Mesothelial cell of epicardium (in vitro differentiated cells): Measurements from ENCODE around the gene SCUBE2. TPM values are rescaled to one million over a fixed set of nuclear protein-coding genes. Genes with fewer than 3 reads are reported as not detected.

Experiments
- DNase-seq, 2 experiments: peaks; one replicate each; pipeline ENCODE4 v3.0.0; 2021; ENCODE audit warnings: low spot score in 2 of 2; ENCODE audit not compliant: unreplicated experiment in 2 of 2
- H3K27ac Mint-ChIP-seq: 2 replicates; pipeline ENCODE4 v1.8.0; 2021; ENCODE audit warnings: mixed read lengths
- H3K27me3 Mint-ChIP-seq: 2 replicates; pipeline ENCODE4 v1.8.0; 2021; ENCODE audit warnings: low read depth, mixed read lengths
- H3K36me3 Mint-ChIP-seq: 2 replicates; pipeline ENCODE4 v1.8.0; 2021; ENCODE audit warnings: mixed read lengths
- H3K4me1 Mint-ChIP-seq: 2 replicates; pipeline ENCODE4 v1.8.0; 2021; ENCODE audit warnings: mixed read lengths
- H3K4me3 Mint-ChIP-seq: 2 replicates; pipeline ENCODE4 v1.8.0; 2021; ENCODE audit warnings: mild to moderate bottlenecking, moderate library complexity, mixed read lengths
- H3K9me3 Mint-ChIP-seq: 2 replicates; pipeline ENCODE4 v1.8.0; 2021; ENCODE audit warnings: mixed read lengths
- CTCF ChIP-seq: fragments of 200-600 bp; sonication (generic); IDR thresholded peaks from one replicate; pipeline ENCODE4 v1.5.0; 2021; ENCODE audit warnings: antibody characterized with exemption; ENCODE audit not compliant: unreplicated experiment
- total RNA-seq: library from RNA; stranded (reverse); gene quantifications from 3 replicates; pipeline ENCODE4 v1.2.1, GENCODE V29; 2021

The SCUBE2 gene
- total RNA-seq, 1 donor from 2014 or later, result 1.1 TPM

- TF ChIP-seq CTCF, result no peak
- Mint-ChIP-seq H3K27me3 (peaks cover 70% of the 10 kb centered on the region), H3K9me3 (no peaks in the 10 kb centered on the region), H3K4me3 (no peak overlapping the region), H3K27ac (no peak overlapping the region), H3K36me3 (no peaks in the 10 kb centered on the region), H3K4me1 (peaks cover 1% of the 10 kb centered on the region)
- DNase-seq, result no peak
Measured at GRCh38 chr11:9089061-9089460, 2.3 kb downstream of the SCUBE2 start.

GRCh38 chr11:9082575-9082974 is 8.8 kb downstream of the SCUBE2 start:
- Mint-ChIP-seq H3K9me3 (peaks cover 11% of the 10 kb centered on the region), H3K36me3 (no peaks in the 10 kb centered on the region), H3K4me3 (no peak overlapping the region), H3K27me3 (peaks cover 35% of the 10 kb centered on the region), H3K27ac (no peak overlapping the region), H3K4me1 (no peaks in the 10 kb centered on the region)
- DNase-seq, result no peak
- TF ChIP-seq CTCF, result no peak

GRCh38 chr11:9081153-9081552 is 10.2 kb downstream of the SCUBE2 start:
- no peak for DNase-seq
- Mint-ChIP-seq H3K4me3 (no peak overlapping the region), H3K27ac (no peak overlapping the region), H3K27me3 (peaks cover 24% of the 10 kb centered on the region), H3K36me3 (no peaks in the 10 kb centered on the region), H3K4me1 (no peaks in the 10 kb centered on the region), H3K9me3 (peaks cover 11% of the 10 kb centered on the region)
- no peak for TF ChIP-seq CTCF

- Mint-ChIP-seq H3K27me3 (peaks cover 37% of the 10 kb centered on the region), H3K27ac (no peak overlapping the region), H3K4me1 (peaks cover 6% of the 10 kb centered on the region), H3K36me3 (no peaks in the 10 kb centered on the region), H3K9me3 (peaks cover 11% of the 10 kb centered on the region), H3K4me3 (no peak overlapping the region)
- no peak for TF ChIP-seq CTCF
- DNase-seq, result no peak
Measured at GRCh38 chr11:9078113-9079086, 13.0 kb downstream of the SCUBE2 start.

- peaks cover 8% of the 10 kb centered on the region for H3K4me1 Mint-ChIP-seq
- H3K9me3 Mint-ChIP-seq, result peaks cover 10% of the 10 kb centered on the region
- peaks cover 37% of the 10 kb centered on the region for H3K27me3 Mint-ChIP-seq
- no peak for DNase-seq
- no peaks in the 10 kb centered on the region for H3K36me3 Mint-ChIP-seq
- H3K27ac Mint-ChIP-seq, result no peak overlapping the region
- no peak overlapping the region for H3K4me3 Mint-ChIP-seq
- TF ChIP-seq CTCF, result no peak
Measured at GRCh38 chr11:9077164-9077563, 14.2 kb downstream of the SCUBE2 start.
